ENCODE data around the gene DNAJC27.
"Not testable (repeated sequence)": the region's sequence is repeated elsewhere in the genome, so short reads cannot be mapped to it uniquely, and the experiment has no call there.

Gene DNAJC27

GRCh38 chr2:24971536-24972314 is at the start of gene DNAJC27:
TSS of gene DNAJC27 (minus strand) at chr2:24971955. CDS start at chr2:24971904, 51 bp downstream.
- in situ Hi-C loops (cut with MboI; ENCODE audit: low sequenced_read_pairs): no loop called here

DNA sequence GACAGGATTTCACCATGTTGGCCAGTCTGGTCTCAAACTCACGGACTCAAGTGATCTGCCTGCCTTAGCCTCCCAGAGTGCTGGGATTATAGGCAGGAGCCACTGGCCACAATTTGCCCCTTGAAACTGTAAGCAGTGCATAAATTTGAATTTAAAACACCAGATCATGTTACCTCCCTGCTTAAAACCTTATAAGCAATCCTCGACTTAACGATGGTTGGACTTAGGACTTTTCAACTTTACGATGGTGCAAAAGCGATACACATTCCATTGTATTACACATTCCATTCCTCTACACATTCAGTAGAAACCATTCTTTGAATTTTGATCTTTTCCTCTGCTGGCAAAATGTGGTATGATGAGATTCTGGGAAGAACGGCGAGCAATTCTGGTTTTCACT is 46.9 kb upstream of the DNAJC27 start:
- in situ Hi-C loops (cut with MboI; ENCODE audit: low sequenced_read_pairs): no loop called here

DNA sequence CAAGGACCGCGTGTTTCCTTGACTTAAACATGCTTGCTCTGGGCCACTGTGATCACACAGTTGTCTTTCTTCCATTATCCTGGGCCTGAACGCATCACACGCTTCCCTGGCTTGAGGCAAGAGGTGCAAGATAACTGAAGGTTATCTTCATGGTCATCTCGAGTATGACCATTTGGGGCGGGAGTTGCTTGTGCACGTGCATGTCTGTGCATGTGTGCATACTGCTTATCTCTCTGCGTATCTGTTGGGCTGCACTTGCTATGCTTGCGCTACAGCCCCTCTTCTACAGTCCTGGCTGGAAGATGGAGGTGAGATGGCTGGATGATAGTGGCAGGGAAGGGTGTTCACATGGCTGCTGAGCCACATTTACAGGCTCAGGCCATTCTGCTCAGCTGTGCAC is 42.9 kb upstream of the DNAJC27 start:
- in situ Hi-C loops (cut with MboI; ENCODE audit: low sequenced_read_pairs): no loop called here

- in situ Hi-C loops (cut with MboI; ENCODE audit: low sequenced_read_pairs): not testable (repeated sequence)
Observed at GRCh38 chr2:25011342-25011741, 39.6 kb upstream of the DNAJC27 start.

GRCh38 chr2:25009954-25010353 is 38.2 kb upstream of the DNAJC27 start:
- in situ Hi-C loops (cut with MboI; ENCODE audit: low sequenced_read_pairs): no loop called here

DNA sequence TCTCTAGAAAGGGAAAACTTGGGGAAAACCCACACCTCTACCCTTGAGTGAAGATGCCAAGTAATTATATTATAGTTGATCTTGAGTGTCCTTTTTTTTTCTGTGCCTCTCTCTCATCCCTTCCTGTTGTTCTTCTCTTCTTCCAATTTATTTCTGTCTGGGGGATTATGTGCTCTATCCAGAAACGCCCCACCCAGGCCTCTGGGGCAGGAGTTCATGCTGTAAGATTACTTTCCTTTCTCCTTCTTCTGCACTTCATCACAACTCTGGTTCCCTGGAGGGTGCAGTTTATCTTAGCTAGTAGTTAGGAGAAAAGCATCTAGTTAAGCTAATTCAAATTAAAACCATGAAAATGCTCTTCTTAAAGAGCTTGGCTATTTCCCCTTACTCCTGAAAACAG is 30.3 kb upstream of the DNAJC27 start:
- in situ Hi-C loops (cut with MboI; ENCODE audit: low sequenced_read_pairs): no loop called here

- in situ Hi-C loops (cut with MboI; ENCODE audit: low sequenced_read_pairs): no loop called here
Observed at GRCh38 chr2:25001325-25001637, 29.5 kb upstream of the DNAJC27 start.

GRCh38 chr2:25000503-25001324 is 29.0 kb upstream of the DNAJC27 start:
- in situ Hi-C loops (cut with MboI; ENCODE audit: low sequenced_read_pairs): no loop called here

DNA sequence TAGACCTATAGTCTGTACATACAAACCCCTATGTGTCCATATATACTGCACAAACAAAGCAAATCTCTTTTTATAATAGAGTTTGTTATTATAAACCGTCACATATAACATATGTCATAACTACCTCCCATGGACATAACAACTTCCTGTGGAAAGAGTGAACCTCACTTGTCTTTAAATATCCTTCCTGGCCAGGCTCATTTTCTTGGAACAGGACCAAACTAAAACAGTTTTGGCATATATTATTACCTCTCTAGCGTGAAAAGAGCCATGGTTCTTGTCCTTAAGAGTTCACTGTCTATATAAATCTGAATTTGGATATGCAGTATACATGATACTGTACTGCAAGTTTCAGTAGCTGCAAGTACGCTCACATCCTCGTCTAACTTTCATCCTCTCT is 28.3 kb upstream of the DNAJC27 start:
- in situ Hi-C loops (cut with MboI; ENCODE audit: low sequenced_read_pairs): no loop called here

DNA sequence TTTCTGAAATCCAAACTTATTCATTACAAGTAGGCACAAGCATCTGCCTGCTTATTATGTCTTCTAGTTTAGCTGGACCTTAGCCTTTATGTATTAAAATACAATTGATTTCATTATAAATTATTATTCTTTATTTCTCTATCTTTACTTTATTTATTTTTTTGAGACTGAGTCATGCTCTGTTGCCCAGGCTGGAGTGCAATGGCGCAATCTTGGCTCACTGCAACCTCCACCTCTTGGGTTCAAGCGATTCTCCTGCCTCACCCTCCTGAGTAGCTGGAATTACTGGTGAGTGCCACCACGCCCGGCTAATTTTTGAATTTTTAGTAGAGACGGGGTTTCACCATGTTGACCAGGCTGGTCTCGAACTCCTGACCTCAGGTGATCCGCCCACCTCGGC is 27.3 kb upstream of the DNAJC27 start:
- in situ Hi-C loops (cut with MboI; ENCODE audit: low sequenced_read_pairs): not testable (repeated sequence)

DNA sequence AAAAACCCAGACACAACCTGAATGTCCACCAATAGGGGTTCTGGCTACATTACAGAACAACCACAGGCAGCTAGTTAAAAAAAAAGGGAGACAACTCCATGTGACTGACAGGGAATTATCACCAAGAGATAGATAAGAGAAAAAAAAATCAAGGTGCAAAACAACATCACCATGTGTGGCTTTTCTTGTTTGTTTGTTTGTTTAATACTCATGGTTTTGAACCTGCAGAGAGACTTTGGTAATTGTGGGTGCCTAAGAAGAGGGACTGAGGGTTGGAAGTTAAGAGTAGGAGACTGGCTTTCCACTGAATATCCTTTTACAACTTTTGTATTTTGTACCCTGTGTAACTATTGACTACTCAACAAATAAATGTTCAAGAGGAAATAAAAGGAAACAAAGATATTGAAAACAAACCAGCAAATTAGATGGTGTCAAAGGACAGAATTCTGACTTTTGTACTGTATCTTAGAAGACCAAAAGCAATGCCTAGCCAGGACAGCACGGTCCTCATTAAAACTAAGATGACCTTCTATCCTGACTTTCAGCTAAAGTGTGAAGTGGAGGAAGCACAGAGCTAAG is 22.5 kb upstream of the DNAJC27 start:
- in situ Hi-C loops (cut with MboI; ENCODE audit: low sequenced_read_pairs): no loop called here

- in situ Hi-C loops (cut with MboI; ENCODE audit: low sequenced_read_pairs): no loop called here
Observed at GRCh38 chr2:24993406-24994145, 21.8 kb upstream of the DNAJC27 start.

- in situ Hi-C loops (cut with MboI; ENCODE audit: low sequenced_read_pairs): no loop called here
Observed at GRCh38 chr2:24986372-24986771, 14.6 kb upstream of the DNAJC27 start.

DNA sequence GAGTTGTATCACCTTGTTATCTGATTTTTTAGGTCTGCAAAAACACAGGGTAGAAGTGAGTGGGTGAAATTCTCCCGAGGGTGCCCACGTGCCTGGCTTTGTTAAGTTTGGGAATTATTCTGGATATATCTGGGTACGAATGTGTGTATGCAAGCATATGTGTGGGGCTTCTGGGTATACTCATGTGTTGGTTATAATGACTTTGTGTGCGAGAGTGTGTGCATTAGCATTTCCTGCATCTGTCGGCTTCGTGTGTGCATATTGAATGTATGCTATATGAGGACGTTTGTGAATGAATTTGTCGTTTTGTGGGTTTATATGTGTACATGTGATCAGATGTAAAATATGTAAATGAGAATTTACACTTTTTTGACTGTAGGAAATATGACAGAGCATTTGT is 13.8 kb upstream of the DNAJC27 start:
- in situ Hi-C loops (cut with MboI; ENCODE audit: low sequenced_read_pairs): no loop called here

DNA sequence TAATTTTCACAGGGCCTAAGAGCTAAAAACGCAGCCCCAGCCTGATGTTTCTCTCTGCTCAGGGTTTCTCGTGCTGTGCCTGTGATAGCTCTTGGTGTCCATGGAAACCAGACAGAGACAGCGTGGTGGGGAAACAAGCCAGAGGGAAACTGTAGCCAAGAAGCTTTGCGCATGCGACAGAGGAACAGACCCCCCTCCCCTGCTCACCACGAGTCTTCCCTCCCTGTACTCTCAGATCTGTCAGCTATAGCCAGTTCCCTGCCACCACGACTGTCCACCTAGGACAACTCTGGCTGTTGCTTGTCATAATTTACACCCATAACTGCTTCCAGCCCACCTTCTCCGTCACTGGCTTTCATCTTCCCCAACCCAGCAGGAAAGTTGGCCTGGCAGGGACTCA is 13.2 kb upstream of the DNAJC27 start:
- in situ Hi-C loops (cut with MboI; ENCODE audit: low sequenced_read_pairs): loop anchor here (5.0 kb wide), 1 partner anchor 137 kb away; no protein-coding TSS in a partner anchor

DNA sequence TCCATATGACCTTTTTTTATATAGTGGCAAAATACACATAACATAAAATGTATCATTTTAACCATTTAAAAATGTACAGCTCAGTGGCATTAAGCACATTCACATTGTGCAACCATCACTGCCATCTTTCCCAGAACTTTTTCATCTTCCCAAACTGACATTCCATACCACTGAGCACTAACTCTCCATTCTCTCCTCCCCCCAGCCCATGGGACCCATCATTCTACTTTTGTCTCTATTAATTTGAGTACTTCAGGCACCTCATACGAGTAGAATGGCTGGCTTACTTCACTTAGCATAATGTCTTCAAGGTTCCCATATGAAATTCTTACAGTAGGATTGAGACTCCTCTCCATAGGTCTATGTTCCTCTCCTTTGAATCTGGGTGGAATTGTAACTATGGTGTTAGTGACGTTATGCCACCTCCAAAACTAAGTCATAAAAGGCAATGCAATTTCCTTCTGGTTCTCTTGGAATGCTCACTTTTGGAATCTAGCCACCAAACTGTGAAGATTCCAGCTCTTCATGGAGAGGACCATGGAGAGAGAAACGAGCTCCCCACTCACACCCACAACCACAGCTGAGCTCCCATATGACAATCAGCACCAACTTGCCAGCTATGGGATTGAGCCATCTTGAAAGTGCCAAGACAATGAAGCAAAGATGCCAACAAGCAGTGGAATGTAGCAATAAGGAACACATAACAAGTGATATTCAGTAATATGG is 9.8 kb upstream of the DNAJC27 start:
- in situ Hi-C loops (cut with MboI; ENCODE audit: low sequenced_read_pairs): loop anchor here (5.0 kb wide), 1 partner anchor 141 kb away; no protein-coding TSS in a partner anchor

DNA sequence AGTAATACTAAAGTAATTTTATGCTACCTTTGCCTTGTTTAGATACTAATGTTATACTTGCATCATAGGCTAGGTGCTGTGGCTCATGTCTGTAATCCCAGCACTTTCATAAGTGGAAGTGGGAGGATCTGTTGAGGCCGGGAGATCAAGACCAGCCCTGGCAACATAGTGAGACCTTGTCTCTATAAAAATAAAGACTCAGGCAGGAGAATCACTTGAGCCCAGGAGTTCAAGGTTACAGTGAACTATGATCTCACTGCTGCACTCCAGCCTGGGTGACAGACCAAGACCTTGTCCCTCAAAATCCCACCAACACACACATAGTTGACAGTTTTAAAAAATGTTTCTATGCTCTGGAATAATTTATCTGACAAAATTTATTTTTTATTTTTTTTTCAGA is 6.9 kb upstream of the DNAJC27 start:
- in situ Hi-C loops (cut with MboI; ENCODE audit: low sequenced_read_pairs): no loop called here

DNA sequence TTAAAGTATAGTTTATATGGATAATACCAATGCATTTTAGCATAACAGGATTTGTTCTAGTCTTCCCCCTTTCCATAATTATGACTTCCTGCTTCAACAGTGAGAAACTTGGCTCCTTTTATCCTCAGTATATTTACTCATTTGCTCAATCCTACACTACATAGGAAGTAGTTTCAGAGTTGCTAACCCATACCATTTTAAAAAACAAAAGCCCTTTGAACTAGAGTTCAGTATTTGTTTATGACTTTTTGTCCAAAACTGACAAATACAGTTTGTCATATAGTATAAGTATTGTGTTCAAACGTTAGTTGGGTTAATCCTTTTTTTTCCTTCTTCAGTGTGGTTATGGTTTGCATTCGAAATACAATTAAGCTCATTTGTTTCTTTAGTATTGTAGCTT is 5.9 kb upstream of the DNAJC27 start:
- in situ Hi-C loops (cut with MboI; ENCODE audit: low sequenced_read_pairs): no loop called here

DNA sequence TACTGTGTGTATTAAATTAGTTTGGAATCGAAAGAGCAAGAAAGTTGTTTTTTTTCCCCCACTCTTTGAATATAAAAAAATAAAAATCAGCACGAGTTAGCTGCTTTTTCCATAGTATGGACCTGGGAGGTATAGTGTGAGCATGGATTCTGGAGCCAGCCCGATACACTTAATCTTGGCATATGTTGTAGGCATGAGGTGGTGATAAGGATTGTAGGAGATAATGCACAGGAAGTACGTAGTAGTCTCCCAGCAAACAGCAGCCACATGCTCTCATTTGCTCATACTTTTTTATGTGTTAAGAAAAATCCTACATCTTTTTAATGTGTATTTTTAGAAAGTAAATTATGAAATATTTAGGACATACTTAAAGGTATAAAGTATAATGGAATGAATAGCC is 2.1 kb upstream of the DNAJC27 start:
- in situ Hi-C loops (cut with MboI; ENCODE audit: low sequenced_read_pairs): no loop called here

DNA sequence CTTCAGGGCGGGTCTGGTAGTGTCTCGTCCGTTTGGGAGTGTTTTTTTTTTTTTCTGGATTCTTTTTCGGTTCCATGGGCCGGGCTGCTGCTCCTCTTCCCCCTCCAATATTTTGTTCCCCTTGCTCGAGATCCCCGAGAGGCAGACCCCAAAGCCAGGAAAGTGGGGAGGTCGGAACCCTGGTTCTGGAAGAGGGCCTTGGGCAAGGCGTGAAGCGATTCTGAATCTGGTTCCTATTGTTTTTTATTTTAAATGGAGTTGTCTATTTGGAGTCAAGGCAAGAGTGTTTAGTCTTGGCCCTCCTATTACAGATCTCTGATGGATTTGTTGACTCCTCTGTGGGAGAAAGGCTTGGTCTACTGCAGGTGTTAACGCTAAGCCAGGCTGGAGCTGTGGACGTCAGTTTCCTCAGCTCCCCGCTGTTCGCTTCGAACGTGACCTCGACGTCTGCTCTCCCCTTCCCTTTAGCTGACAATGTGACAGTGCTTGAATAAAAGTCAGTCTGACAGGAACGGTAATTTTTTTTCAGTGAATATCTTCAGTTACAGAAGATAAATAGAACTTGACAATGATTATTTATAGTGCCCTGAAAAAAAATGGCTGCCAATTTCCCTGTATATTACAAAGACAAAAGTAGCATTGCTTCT is 683 bp upstream of the DNAJC27 start:
- in situ Hi-C loops (cut with MboI; ENCODE audit: low sequenced_read_pairs): no loop called here

All from HL-60/S4 (cell line).